ENCODE measurements around the gene GAP43.

GRCh38 chr3:115725800-115726199, 102.5 kb downstream of the GAP43 start:
- no peak for TF ChIP-seq CTCF (IDR thresholded peaks at IDR 0.05; ENCODE audit: low read depth, low read length)
- no peak for TF ChIP-seq POLR2A (IDR thresholded peaks at IDR 0.05; ENCODE audit: extremely low read depth, insufficient read length)
